Testis (tissue), 3 donors: Measurements from ENCODE around the gene CAV3. TPM values are rescaled to one million over a fixed set of nuclear protein-coding genes. Genes with fewer than 3 reads are reported as not detected.
"Not testable (repeated sequence)": the region's sequence is repeated elsewhere in the genome, so short reads cannot be mapped to it uniquely, and the experiment has no call there.

Experiments
- DNase-seq: peaks from one replicate; pipeline ENCODE4 v3.0.0-alpha.2; 2019
- H3K27ac ChIP-seq, 2 donors: fragments of 200-600 bp; sonication (generic); one replicate each; pipeline ENCODE4 v1.5.1; 2019
- H3K27me3 ChIP-seq: fragments of 200-600 bp; sonication (generic); one replicate; pipeline ENCODE4 v1.5.1; 2019
- H3K36me3 ChIP-seq: fragments of 200-600 bp; sonication (generic); one replicate; pipeline ENCODE4 v1.5.1; 2017; ENCODE audit warnings: low read depth; ENCODE audit errors: missing control alignments
- H3K4me1 ChIP-seq: fragments of 200-600 bp; sonication (generic); one replicate; pipeline ENCODE4 v1.5.1; 2019
- H3K4me3 ChIP-seq, 2 donors: fragments of 200-600 bp; sonication (generic); one replicate each; pipeline ENCODE4 v1.5.1; 2017 to 2019
- H3K9me3 ChIP-seq: fragments of 200-600 bp; sonication (generic); one replicate; pipeline ENCODE4 v1.5.1; 2017
- POLR2A ChIP-seq: fragments of 450-650 bp; IDR thresholded peaks from one replicate; pipeline ENCODE4 v1.6.1; 2017; ENCODE audit warnings: antibody characterized with exemption, mild to moderate bottlenecking, moderate library complexity
- WGBS, 2 donors: methylation state at CpG; one replicate each; pipeline ENCODE4 v1.1.5; 2018; 5-methylcytosine and 5-hydroxymethylcytosine counted together
- intact Hi-C: fragments of 100-400 bp; cut with DNase I; formaldehyde crosslinking; loops from one replicate; pipeline ENCODE4 v1.15.1; 2023; ENCODE audit warnings: low total_unique reads
- polyA plus RNA-seq: library from polyadenylated mRNA; stranded (reverse); fragments of 350-450 nt; fragmentation: Illumina TruSeq; extraction: RNeasy Lipid Tissue Mini Kit (QIAGEN cat#74804); gene quantifications from one replicate; pipeline ENCODE4 v1.2.3, GENCODE V29; 2014; ENCODE audit warnings: low read depth, low replicate concordance; ENCODE audit not compliant: insufficient read depth
- total RNA-seq, 2 donors: library from RNA; depleted of rRNA; stranded (reverse); fragments of >200 nt; gene quantifications; one replicate each; pipeline ENCODE4 v1.2.3, GENCODE V29; 2016
- TF ChIP-seq, protein P1 (sequence below), 3 experiments: fragments of 450-650 bp in 2 of 3; fragments of 200-600 bp in 1 of 3; sonication (generic) in 1 of 3; IDR thresholded peaks; one replicate each; pipeline ENCODE4 v1.5.1; 2016 to 2019; ENCODE audit warnings: antibody characterized with exemption in 3 of 3, mild to moderate bottlenecking in 2 of 3, moderate library complexity in 1 of 3

CAV3 gene
- total and polyA plus RNA-seq, 3 donors from 2014 or later: 1.3 TPM; not detected in 2

DNA sequence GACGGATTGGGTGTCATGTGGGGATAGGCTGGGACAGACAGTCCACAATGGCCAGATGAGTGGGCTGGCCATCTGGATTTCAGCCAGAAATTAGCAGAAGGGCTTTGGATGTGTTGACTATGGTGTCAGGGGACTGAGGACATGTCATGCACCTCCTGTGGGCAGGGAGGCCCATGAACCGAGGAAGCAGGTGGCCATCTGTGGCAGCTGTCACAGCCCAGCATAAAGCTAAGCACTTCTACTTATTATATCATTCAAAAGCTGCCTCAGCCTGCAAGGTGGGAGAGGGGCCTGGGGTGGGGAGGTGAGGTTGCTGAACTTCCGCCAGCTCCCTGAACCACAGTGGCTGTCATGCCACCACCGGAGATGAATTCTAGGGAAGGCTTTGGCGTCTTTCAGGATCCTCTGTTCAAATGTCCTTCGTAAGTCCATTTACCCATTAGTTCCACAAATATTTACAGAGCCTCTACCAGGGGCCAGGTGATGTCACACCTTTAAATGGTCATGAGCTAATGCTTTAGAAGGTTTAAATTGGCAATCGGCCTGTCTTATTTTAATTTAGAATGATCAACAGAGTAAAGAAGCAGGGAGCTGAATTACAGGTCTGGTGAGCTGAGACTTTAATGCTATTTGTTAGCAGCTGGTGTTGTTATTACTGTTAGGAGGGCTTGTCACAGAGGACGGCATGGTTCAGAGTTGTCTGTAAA, 23.6 kb upstream of the CAV3 start:
- TF ChIP-seq, protein P1, sequence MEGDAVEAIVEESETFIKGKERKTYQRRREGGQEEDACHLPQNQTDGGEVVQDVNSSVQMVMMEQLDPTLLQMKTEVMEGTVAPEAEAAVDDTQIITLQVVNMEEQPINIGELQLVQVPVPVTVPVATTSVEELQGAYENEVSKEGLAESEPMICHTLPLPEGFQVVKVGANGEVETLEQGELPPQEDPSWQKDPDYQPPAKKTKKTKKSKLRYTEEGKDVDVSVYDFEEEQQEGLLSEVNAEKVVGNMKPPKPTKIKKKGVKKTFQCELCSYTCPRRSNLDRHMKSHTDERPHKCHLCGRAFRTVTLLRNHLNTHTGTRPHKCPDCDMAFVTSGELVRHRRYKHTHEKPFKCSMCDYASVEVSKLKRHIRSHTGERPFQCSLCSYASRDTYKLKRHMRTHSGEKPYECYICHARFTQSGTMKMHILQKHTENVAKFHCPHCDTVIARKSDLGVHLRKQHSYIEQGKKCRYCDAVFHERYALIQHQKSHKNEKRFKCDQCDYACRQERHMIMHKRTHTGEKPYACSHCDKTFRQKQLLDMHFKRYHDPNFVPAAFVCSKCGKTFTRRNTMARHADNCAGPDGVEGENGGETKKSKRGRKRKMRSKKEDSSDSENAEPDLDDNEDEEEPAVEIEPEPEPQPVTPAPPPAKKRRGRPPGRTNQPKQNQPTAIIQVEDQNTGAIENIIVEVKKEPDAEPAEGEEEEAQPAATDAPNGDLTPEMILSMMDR (IDR thresholded peaks at IDR 0.05): no peak
- TF ChIP-seq POLR2A: no peak
- DNase-seq: no peak
- Histone ChIP-seq H3K27ac (no peak overlapping the region), H3K4me1 (no peaks in the 10 kb centered on the region), H3K4me3 (no peak overlapping the region), H3K27me3 (no peaks in the 10 kb centered on the region), H3K36me3 (no peaks in the 10 kb centered on the region), H3K9me3 (no peaks in the 10 kb centered on the region)
- intact Hi-C loops: no loop called here
- 85 to 91% methylated on average over 8 of the region's 8 CpGs for WGBS, 2 donors

GRCh38 chr3:8712045-8712907, 21.3 kb upstream of the CAV3 start:
- intact Hi-C loops: no loop called here
- no peaks in the 10 kb centered on the region for H3K27me3 ChIP-seq
- no peak overlapping the region for H3K27ac ChIP-seq
- no peaks in the 10 kb centered on the region for H3K36me3 ChIP-seq
- no peak for DNase-seq
- H3K9me3 ChIP-seq: no peaks in the 10 kb centered on the region
- no peak overlapping the region for H3K4me3 ChIP-seq
- TF ChIP-seq POLR2A: no peak
- TF ChIP-seq, protein P1 (IDR thresholded peaks at IDR 0.05): no peak
- H3K4me1 ChIP-seq: no peaks in the 10 kb centered on the region
- WGBS, 2 donors: 64 to 72% methylated on average over 9 of the region's 9 CpGs

- 85 to 91% methylated on average over 2 of the region's 2 CpGs for WGBS, 2 donors
- no peaks in the 10 kb centered on the region for H3K4me1 ChIP-seq
- H3K27ac ChIP-seq: no peak overlapping the region
- DNase-seq: no peak
- no peak overlapping the region for H3K4me3 ChIP-seq
- no peaks in the 10 kb centered on the region for H3K9me3 ChIP-seq
- H3K27me3 ChIP-seq: no peaks in the 10 kb centered on the region
- no peaks in the 10 kb centered on the region for H3K36me3 ChIP-seq
- intact Hi-C loops: no loop called here
- TF ChIP-seq POLR2A: no peak
- TF ChIP-seq, protein P1 (IDR thresholded peaks at IDR 0.05): no peak
These were observed 20.7 kb upstream of the CAV3 start for GRCh38 chr3:8712908-8713255.

- intact Hi-C loops: no loop called here
- Histone ChIP-seq H3K4me1 (no peaks in the 10 kb centered on the region), H3K36me3 (no peaks in the 10 kb centered on the region), H3K4me3 (no peak overlapping the region), H3K27me3 (no peaks in the 10 kb centered on the region), H3K27ac (no peak overlapping the region), H3K9me3 (no peaks in the 10 kb centered on the region)
- no peak for DNase-seq
- TF ChIP-seq, protein P1 (IDR thresholded peaks at IDR 0.05): peak in 1 of 3 experiments; percentile 16
- no peak for TF ChIP-seq POLR2A
- WGBS, 2 donors: 84 to 90% methylated on average over 9 to 14 of the region's 14 CpGs
These were observed 19.5 kb upstream of the CAV3 start for GRCh38 chr3:8713901-8714759.

- H3K9me3 ChIP-seq, H3K27ac ChIP-seq, H3K36me3 ChIP-seq, DNase-seq, H3K4me3 ChIP-seq, H3K27me3 ChIP-seq, intact Hi-C loops, H3K4me1 ChIP-seq: not testable (repeated sequence)
- WGBS, 2 donors: 71 to 89% methylated on average over 12 of the region's 12 CpGs
These were observed 17.8 kb upstream of the CAV3 start for GRCh38 chr3:8715757-8716156.
